ENCODE results near the gene RNU6-8. TPM values are rescaled to one million over a fixed set of nuclear protein-coding genes. Genes with fewer than 3 reads are reported as not detected.
A peak's percentile ranks its signal among the peaks of the same experiment; 100 is the strongest.

Gene RNU6-8
- polyA plus RNA-seq, 2 of the 4 experiments (the other 2 are of a cell fraction): not detected

DNA sequence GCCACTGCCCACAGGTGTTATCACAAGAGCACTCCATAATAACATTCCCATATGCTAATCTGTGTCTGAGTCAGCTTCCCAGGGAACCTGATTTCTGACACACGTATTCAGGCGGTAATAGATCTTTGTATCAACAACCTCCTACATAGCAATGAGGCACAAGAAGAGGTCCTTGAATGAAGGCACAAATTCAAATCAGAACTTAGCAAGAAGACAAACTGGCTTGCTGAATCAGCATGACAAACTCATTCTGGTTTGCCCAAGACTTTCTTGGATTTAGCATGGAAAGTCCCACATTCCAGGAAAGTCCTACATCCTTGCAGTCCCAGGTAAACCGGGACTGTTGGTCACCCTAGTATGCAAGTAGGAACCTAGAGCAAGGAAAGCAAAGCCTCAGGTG lies 35.2 kb downstream of the RNU6-8 start:
- 64% methylated on average over 3 of the region's 3 CpGs for WGBS (ENCODE audit: missing lambda C conversion rate)
- Histone ChIP-seq H3K27ac (no peak overlapping the region), H3K9me3 (no peaks in the 10 kb centered on the region), H3K4me2 (no peak overlapping the region), H3K4me3 (no peak overlapping the region), H3K4me1 (no peaks in the 10 kb centered on the region)
- POLR2A ChIA-PET: no interaction called here
- no peak for FAIRE-seq
- no peak for DNase-seq (ENCODE audit: low read depth in 1 of 2, low spot score in 1 of 2)
- no peak for ATAC-seq
- peak; percentile 59 for TF ChIP-seq MAFK (IDR thresholded peaks at IDR 0.05; ENCODE audit: partially characterized antibody)
- no peak for TF ChIP-seq POLR2A (IDR thresholded peaks at IDR 0.05; ENCODE audit: low read length)
- CTCF ChIA-PET: no interaction called here

DNA sequence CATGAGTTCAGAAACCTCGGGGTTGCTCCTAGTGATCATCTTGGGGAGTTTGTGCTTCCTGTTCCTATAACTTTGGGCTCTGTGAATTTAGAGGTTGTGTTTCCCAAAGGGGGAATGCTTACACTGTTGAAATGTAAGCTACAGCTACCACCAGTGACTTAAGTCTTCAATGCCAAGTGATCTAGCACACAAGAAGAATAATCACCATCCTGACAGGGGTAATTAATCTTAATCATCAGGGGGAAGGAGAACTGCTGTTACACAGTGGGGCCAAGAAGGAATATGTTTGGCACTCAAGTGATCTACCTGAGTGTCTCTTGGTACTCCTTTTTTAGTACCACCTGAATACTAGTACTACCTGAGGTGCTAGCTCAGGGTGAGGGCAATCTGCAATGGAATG lies 36.1 kb downstream of the RNU6-8 start:
- ChIA-PET CTCF (no interaction called here), POLR2A (no interaction called here)
- no peaks in the 10 kb centered on the region for H3K9me3 ChIP-seq
- no peak overlapping the region for H3K27ac ChIP-seq
- WGBS (ENCODE audit: missing lambda C conversion rate): 100% methylated on average over 1 of the region's 1 CpG
- no peak for FAIRE-seq
- TF ChIP-seq CBX2 (IDR thresholded peaks at IDR 0.05; ENCODE audit: borderline replicate concordance, low read depth): no peak
- no peak for TF ChIP-seq SMC3 (IDR thresholded peaks at IDR 0.05)
- TF ChIP-seq ZFP36 (IDR thresholded peaks at IDR 0.05; ENCODE audit: borderline replicate concordance, partially characterized antibody): no peak
- TF ChIP-seq ZNF302 (CRISPR knock-in tag; IDR thresholded peaks at IDR 0.05): no peak
- TF ChIP-seq, protein P1, sequence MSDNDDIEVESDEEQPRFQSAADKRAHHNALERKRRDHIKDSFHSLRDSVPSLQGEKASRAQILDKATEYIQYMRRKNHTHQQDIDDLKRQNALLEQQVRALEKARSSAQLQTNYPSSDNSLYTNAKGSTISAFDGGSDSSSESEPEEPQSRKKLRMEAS (IDR thresholded peaks at IDR 0.05): no peak
- TF ChIP-seq, protein P2, sequence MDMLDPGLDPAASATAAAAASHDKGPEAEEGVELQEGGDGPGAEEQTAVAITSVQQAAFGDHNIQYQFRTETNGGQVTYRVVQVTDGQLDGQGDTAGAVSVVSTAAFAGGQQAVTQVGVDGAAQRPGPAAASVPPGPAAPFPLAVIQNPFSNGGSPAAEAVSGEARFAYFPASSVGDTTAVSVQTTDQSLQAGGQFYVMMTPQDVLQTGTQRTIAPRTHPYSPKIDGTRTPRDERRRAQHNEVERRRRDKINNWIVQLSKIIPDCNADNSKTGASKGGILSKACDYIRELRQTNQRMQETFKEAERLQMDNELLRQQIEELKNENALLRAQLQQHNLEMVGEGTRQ (IDR thresholded peaks at IDR 0.05): no peak
- TF ChIP-seq HOXB13 (CRISPR knock-in tag; IDR thresholded peaks at IDR 0.05; ENCODE audit: low read depth): no peak
- no peaks in the 10 kb centered on the region for H3K4me1 ChIP-seq
- H3K4me3 ChIP-seq: no peak overlapping the region
- no peak for ATAC-seq
- no peak overlapping the region for H3K4me2 ChIP-seq
- no peak for DNase-seq (ENCODE audit: low read depth in 1 of 2, low spot score in 1 of 2)

DNA sequence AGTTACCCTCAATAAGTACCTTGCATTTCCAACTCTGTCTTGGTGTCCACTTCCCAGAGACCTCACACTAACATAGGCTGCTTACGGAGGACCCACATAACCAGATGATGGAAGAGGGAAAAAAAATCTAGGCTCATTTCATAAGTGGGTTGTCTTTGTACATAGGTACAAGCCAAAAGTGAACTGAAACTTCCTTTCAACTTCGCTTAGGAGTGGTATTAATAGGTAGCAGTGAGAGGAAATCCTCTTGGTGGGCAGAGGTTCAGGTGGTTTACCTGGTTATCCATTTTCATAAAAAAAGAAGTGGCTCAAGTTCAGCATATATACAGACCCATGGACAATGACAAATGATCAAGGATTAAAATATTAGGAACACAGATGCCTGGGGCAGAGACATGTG lies 37.0 kb downstream of the RNU6-8 start:
- ChIA-PET CTCF (no interaction called here), POLR2A (no interaction called here)
- WGBS (ENCODE audit: missing lambda C conversion rate): 69% methylated on average over 2 of the region's 2 CpGs
- H3K4me2 ChIP-seq: no peak overlapping the region
- H3K4me1 ChIP-seq: no peaks in the 10 kb centered on the region
- H3K4me3 ChIP-seq: no peak overlapping the region
- FAIRE-seq (no peak), DNase-seq (ENCODE audit: low read depth in 1 of 2, low spot score in 1 of 2) (no peak), ATAC-seq (0 out of 6 replicates have a peak, but pooled peaks of 1 of the 2 experiments have one; percentile 11)
- no peak overlapping the region for H3K27ac ChIP-seq
- TF ChIP-seq, protein P3, sequence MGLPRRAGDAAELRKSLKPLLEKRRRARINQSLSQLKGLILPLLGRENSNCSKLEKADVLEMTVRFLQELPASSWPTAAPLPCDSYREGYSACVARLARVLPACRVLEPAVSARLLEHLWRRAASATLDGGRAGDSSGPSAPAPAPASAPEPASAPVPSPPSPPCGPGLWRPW (IDR thresholded peaks at IDR 0.05): no peak
- TF ChIP-seq MYC (IDR thresholded peaks at IDR 0.05; ENCODE audit: borderline replicate concordance, low read length) (no peak), NPAS2 (CRISPR knock-in tag; IDR thresholded peaks at IDR 0.05; ENCODE audit: borderline replicate concordance) (no peak)
- H3K9me3 ChIP-seq: no peaks in the 10 kb centered on the region

Small RNA genes lying within 50 kb of the gene (small RNA-seq; reads per million reads assigned to genes)
- gene RNU6-7: 0 to 5.6 (median 0.13) reads per million in 6 experiments
- 0 to 14.2 (median 3.1) reads per million in 6 experiments for gene RNU6-8

Other genes with a start within 250 kb of the RNU6-8 start
- gene ARHGAP5, start 126.0 kb downstream of the RNU6-8 start, polyA plus RNA-seq (2011; rRNA removed): 57.3 and 66.1 TPM in 2 replicates
- 32.5 to 33.6 TPM (median 33.0 TPM) in 3 replicates for gene ARHGAP5, start 126.0 kb downstream of the RNU6-8 start, polyA plus RNA-seq (2017; fragmentation: RNase III; extraction: RNeasy Plus Mini Kit Qiagen cat#74134 plus additional on column Dnase treatment)
- gene RNU6-7, start 1.2 kb downstream of the RNU6-8 start, polyA plus RNA-seq (2011; rRNA removed): not detected in 2 replicates
- gene RNU6-7, start 1.2 kb downstream of the RNU6-8 start, polyA plus RNA-seq (2017; fragmentation: RNase III; extraction: RNeasy Plus Mini Kit Qiagen cat#74134 plus additional on column Dnase treatment): not detected in 3 replicates
- 1.6 and 1.9 TPM in 2 replicates for gene AKAP6, start 126.0 kb upstream of the RNU6-8 start, polyA plus RNA-seq (2011; rRNA removed)
- 0.22 to 0.37 TPM (median 0.27 TPM) in 3 replicates for gene AKAP6, start 126.0 kb upstream of the RNU6-8 start, polyA plus RNA-seq (2017; fragmentation: RNase III; extraction: RNeasy Plus Mini Kit Qiagen cat#74134 plus additional on column Dnase treatment)

All from A549 (cell line).